ENCODE measurements around the gene CDC42SE2. TPM values are rescaled to one million over a fixed set of nuclear protein-coding genes. Genes with fewer than 3 reads are reported as not detected.

Gene CDC42SE2
- total and polyA plus RNA-seq, 2 experiments from 2014 or later: 24.2 to 36.2 TPM

DNA sequence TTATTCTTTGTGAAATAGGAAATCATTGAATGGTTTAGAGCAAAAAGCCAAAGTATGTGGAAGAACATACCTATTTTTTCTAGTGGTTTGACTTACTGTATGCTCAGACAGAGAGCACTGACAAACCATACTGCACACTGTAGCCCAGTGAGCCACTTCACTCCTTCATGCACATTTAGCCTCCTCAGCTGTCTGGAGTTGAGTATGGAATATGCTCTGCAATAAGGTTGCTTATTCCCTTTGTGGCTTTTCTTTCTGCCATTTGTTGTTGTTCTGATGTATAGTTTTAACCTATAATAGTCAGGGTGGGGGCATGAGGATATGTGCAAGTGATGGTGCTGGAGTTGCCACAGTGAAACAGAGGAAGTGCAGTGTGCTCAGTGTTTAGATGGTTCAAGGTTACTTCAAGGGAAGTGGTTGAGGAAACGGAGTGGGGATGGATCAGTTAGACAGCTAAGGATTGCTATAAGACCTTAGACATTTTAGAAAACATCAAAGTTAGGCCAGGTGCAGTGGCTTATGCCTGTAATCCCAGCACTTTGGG, 100.7 kb downstream of the CDC42SE2 start:
- H2AFZ ChIP-seq: no peak overlapping the region
- peaks cover 5% of the 10 kb centered on the region; the same call in 1 of the 2 replicates for H3K79me2 ChIP-seq (replicated peaks; ENCODE audit: insufficient read depth)
- peaks cover 10% of the 10 kb centered on the region for H3K4me1 Mint-ChIP-seq
- no peak overlapping the region for H3K27ac Mint-ChIP-seq
- peaks cover 2% of the 10 kb centered on the region; the same call in 2 of the 3 replicates for H3K9me3 Mint-ChIP-seq
- DNase-seq (ENCODE audit: low spot score): no peak
- H3F3A ChIP-seq (replicated peaks; ENCODE audit: low read depth): no peaks in the 10 kb centered on the region
- H3K9me2 ChIP-seq (ENCODE audit: insufficient read depth): no peaks in the 10 kb centered on the region
- no peaks in the 10 kb centered on the region for H3K36me3 ChIP-seq (ENCODE audit: insufficient read depth)
- no peak for TF ChIP-seq STAT1 (IDR thresholded peaks at IDR 0.05; ENCODE audit: unreplicated experiment)
- TF ChIP-seq NANOG (IDR thresholded peaks at IDR 0.05; ENCODE audit: borderline replicate concordance): no peak
- TF ChIP-seq, protein P1, sequence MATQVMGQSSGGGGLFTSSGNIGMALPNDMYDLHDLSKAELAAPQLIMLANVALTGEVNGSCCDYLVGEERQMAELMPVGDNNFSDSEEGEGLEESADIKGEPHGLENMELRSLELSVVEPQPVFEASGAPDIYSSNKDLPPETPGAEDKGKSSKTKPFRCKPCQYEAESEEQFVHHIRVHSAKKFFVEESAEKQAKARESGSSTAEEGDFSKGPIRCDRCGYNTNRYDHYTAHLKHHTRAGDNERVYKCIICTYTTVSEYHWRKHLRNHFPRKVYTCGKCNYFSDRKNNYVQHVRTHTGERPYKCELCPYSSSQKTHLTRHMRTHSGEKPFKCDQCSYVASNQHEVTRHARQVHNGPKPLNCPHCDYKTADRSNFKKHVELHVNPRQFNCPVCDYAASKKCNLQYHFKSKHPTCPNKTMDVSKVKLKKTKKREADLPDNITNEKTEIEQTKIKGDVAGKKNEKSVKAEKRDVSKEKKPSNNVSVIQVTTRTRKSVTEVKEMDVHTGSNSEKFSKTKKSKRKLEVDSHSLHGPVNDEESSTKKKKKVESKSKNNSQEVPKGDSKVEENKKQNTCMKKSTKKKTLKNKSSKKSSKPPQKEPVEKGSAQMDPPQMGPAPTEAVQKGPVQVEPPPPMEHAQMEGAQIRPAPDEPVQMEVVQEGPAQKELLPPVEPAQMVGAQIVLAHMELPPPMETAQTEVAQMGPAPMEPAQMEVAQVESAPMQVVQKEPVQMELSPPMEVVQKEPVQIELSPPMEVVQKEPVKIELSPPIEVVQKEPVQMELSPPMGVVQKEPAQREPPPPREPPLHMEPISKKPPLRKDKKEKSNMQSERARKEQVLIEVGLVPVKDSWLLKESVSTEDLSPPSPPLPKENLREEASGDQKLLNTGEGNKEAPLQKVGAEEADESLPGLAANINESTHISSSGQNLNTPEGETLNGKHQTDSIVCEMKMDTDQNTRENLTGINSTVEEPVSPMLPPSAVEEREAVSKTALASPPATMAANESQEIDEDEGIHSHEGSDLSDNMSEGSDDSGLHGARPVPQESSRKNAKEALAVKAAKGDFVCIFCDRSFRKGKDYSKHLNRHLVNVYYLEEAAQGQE (IDR thresholded peaks at IDR 0.05; ENCODE audit: unreplicated experiment): no peak
- no peak for TF ChIP-seq EZH2 (IDR thresholded peaks at IDR 0.05; ENCODE audit: low read depth, unreplicated experiment)
- no peak for TF ChIP-seq ZNF331 (CRISPR knock-in tag; IDR thresholded peaks at IDR 0.05; ENCODE audit: low read depth)
- TF ChIP-seq JUNB (IDR thresholded peaks at IDR 0.05; ENCODE audit: unreplicated experiment): no peak
- TF ChIP-seq, protein P2, sequence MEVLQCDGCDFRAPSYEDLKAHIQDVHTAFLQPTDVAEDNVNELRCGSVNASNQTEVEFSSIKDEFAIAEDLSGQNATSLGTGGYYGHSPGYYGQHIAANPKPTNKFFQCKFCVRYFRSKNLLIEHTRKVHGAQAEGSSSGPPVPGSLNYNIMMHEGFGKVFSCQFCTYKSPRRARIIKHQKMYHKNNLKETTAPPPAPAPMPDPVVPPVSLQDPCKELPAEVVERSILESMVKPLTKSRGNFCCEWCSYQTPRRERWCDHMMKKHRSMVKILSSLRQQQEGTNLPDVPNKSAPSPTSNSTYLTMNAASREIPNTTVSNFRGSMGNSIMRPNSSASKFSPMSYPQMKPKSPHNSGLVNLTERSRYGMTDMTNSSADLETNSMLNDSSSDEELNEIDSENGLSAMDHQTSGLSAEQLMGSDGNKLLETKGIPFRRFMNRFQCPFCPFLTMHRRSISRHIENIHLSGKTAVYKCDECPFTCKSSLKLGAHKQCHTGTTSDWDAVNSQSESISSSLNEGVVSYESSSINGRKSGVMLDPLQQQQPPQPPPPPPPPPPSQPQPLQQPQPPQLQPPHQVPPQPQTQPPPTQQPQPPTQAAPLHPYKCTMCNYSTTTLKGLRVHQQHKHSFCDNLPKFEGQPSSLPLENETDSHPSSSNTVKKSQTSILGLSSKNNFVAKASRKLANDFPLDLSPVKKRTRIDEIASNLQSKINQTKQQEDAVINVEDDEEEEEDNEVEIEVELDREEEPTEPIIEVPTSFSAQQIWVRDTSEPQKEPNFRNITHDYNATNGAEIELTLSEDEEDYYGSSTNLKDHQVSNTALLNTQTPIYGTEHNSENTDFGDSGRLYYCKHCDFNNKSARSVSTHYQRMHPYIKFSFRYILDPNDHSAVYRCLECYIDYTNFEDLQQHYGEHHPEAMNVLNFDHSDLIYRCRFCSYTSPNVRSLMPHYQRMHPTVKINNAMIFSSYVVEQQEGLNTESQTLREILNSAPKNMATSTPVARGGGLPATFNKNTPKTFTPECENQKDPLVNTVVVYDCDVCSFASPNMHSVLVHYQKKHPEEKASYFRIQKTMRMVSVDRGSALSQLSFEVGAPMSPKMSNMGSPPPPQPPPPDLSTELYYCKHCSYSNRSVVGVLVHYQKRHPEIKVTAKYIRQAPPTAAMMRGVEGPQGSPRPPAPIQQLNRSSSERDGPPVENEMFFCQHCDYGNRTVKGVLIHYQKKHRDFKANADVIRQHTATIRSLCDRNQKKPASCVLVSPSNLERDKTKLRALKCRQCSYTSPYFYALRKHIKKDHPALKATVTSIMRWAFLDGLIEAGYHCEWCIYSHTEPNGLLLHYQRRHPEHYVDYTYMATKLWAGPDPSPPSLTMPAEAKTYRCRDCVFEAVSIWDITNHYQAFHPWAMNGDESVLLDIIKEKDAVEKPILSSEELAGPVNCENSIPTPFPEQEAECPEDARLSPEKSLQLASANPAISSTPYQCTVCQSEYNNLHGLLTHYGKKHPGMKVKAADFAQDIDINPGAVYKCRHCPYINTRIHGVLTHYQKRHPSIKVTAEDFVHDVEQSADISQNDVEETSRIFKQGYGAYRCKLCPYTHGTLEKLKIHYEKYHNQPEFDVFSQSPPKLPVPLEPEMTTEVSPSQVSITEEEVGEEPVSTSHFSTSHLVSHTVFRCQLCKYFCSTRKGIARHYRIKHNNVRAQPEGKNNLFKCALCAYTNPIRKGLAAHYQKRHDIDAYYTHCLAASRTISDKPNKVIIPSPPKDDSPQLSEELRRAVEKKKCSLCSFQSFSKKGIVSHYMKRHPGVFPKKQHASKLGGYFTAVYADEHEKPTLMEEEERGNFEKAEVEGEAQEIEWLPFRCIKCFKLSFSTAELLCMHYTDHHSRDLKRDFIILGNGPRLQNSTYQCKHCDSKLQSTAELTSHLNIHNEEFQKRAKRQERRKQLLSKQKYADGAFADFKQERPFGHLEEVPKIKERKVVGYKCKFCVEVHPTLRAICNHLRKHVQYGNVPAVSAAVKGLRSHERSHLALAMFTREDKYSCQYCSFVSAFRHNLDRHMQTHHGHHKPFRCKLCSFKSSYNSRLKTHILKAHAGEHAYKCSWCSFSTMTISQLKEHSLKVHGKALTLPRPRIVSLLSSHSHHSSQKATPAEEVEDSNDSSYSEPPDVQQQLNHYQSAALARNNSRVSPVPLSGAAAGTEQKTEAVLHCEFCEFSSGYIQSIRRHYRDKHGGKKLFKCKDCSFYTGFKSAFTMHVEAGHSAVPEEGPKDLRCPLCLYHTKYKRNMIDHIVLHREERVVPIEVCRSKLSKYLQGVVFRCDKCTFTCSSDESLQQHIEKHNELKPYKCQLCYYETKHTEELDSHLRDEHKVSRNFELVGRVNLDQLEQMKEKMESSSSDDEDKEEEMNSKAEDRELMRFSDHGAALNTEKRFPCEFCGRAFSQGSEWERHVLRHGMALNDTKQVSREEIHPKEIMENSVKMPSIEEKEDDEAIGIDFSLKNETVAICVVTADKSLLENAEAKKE (CRISPR knock-in tag; IDR thresholded peaks at IDR 0.05): no peak
- no peak for TF ChIP-seq POLR2AphosphoS5 (IDR thresholded peaks at IDR 0.05; ENCODE audit: low read depth)
- no peak for TF ChIP-seq ZNF114 (CRISPR knock-in tag; IDR thresholded peaks at IDR 0.05)
- no peak for TF ChIP-seq CREB1 (CRISPR knock-in tag; IDR thresholded peaks at IDR 0.05; ENCODE audit: low read depth)
- TF ChIP-seq, protein P3, sequence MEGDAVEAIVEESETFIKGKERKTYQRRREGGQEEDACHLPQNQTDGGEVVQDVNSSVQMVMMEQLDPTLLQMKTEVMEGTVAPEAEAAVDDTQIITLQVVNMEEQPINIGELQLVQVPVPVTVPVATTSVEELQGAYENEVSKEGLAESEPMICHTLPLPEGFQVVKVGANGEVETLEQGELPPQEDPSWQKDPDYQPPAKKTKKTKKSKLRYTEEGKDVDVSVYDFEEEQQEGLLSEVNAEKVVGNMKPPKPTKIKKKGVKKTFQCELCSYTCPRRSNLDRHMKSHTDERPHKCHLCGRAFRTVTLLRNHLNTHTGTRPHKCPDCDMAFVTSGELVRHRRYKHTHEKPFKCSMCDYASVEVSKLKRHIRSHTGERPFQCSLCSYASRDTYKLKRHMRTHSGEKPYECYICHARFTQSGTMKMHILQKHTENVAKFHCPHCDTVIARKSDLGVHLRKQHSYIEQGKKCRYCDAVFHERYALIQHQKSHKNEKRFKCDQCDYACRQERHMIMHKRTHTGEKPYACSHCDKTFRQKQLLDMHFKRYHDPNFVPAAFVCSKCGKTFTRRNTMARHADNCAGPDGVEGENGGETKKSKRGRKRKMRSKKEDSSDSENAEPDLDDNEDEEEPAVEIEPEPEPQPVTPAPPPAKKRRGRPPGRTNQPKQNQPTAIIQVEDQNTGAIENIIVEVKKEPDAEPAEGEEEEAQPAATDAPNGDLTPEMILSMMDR (conservative IDR thresholded peaks at IDR 0.05; ENCODE audit: low read depth in 2 of 2): no peak
- TF ChIP-seq, protein P4, sequence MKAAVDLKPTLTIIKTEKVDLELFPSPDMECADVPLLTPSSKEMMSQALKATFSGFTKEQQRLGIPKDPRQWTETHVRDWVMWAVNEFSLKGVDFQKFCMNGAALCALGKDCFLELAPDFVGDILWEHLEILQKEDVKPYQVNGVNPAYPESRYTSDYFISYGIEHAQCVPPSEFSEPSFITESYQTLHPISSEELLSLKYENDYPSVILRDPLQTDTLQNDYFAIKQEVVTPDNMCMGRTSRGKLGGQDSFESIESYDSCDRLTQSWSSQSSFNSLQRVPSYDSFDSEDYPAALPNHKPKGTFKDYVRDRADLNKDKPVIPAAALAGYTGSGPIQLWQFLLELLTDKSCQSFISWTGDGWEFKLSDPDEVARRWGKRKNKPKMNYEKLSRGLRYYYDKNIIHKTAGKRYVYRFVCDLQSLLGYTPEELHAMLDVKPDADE (IDR thresholded peaks at IDR 0.05): no peak
- TF ChIP-seq EZH2phosphoT487 (IDR thresholded peaks at IDR 0.05; ENCODE audit: unreplicated experiment): no peak
- no peak overlapping the region for H3K27ac ChIP-seq (ENCODE audit: low read depth)
- no peak overlapping the region for H3K4me3 Mint-ChIP-seq
- H3K4me1 ChIP-seq (ENCODE audit: insufficient read depth): no peaks in the 10 kb centered on the region
- no peaks in the 10 kb centered on the region for H3K27me3 Mint-ChIP-seq (ENCODE audit: insufficient read depth, low read depth, poor library complexity)
- no peak overlapping the region for H3K4me3 ChIP-seq
- no peak for ATAC-seq
- no peaks in the 10 kb centered on the region for H3K27me3 ChIP-seq (ENCODE audit: insufficient read depth)
- H3K36me3 Mint-ChIP-seq (ENCODE audit: low read depth): peaks cover 3% of the 10 kb centered on the region; the same call in 1 of the 3 replicates
- no peak overlapping the region for H3K4me2 ChIP-seq
- H4K20me1 ChIP-seq (replicated peaks; ENCODE audit: insufficient read depth): no peaks in the 10 kb centered on the region; the same call in 1 of the 2 replicates
